GM19238 (cell line): ENCODE data around the gene ZFHX2.
A peak's percentile ranks its signal among the peaks of the same experiment; 100 is the strongest.

Experiments used
- DNase-seq: peaks from one replicate; pipeline ENCODE4 v3.0.0; 2011; ENCODE audit warnings: low spot score; ENCODE audit not compliant: insufficient read length

ZFHX2 gene

GRCh38 chr14:23572836-23573235, 21.3 kb upstream of the ZFHX2 start:
- DNase-seq, result no peak

- no peak for DNase-seq
These were observed 20.9 kb upstream of the ZFHX2 start for GRCh38 chr14:23572524-23572828.

GRCh38 chr14:23571701-23572523, 20.3 kb upstream of the ZFHX2 start:
- no peak for DNase-seq

- no peak for DNase-seq
These were observed 19.4 kb upstream of the ZFHX2 start for GRCh38 chr14:23570806-23571483.

GRCh38 chr14:23569443-23570151, 18.0 kb upstream of the ZFHX2 start:
- DNase-seq, result no peak

GRCh38 chr14:23568600-23569331, 17.2 kb upstream of the ZFHX2 start:
- no peak for DNase-seq

- no peak for DNase-seq
These were observed 16.5 kb upstream of the ZFHX2 start for GRCh38 chr14:23568021-23568599.

GRCh38 chr14:23567186-23568020, 15.8 kb upstream of the ZFHX2 start, which contains the start of gene AP1G2:
Gene AP1G2 (minus strand): TSS chr14:23567791. CDS start chr14:23567314, 477 bp downstream.
- DNase-seq, result peak; percentile 89

GRCh38 chr14:23566778-23567185, 15.2 kb upstream of the ZFHX2 start:
- DNase-seq, result no peak

GRCh38 chr14:23566112-23566777, 14.7 kb upstream of the ZFHX2 start:
- no peak for DNase-seq

- no peak for DNase-seq
These were observed 14.1 kb upstream of the ZFHX2 start for GRCh38 chr14:23565626-23566025.

- DNase-seq, result no peak
These were observed 13.3 kb upstream of the ZFHX2 start for GRCh38 chr14:23564876-23565275.

GRCh38 chr14:23564181-23564812, 12.7 kb upstream of the ZFHX2 start:
- no peak for DNase-seq

GRCh38 chr14:23563473-23564180, 12.1 kb upstream of the ZFHX2 start:
- no peak for DNase-seq

GRCh38 chr14:23562822-23563472, 11.4 kb upstream of the ZFHX2 start:
- DNase-seq, result no peak

GRCh38 chr14:23561873-23562821, 10.6 kb upstream of the ZFHX2 start:
- no peak for DNase-seq

GRCh38 chr14:23561259-23561658, 9.7 kb upstream of the ZFHX2 start:
- DNase-seq, result no peak
